ENCODE results near the gene MOGAT1.

GRCh38 chr2:222711315-222711940, 40.0 kb downstream of the MOGAT1 start:
- TF ChIP-seq, protein P1, sequence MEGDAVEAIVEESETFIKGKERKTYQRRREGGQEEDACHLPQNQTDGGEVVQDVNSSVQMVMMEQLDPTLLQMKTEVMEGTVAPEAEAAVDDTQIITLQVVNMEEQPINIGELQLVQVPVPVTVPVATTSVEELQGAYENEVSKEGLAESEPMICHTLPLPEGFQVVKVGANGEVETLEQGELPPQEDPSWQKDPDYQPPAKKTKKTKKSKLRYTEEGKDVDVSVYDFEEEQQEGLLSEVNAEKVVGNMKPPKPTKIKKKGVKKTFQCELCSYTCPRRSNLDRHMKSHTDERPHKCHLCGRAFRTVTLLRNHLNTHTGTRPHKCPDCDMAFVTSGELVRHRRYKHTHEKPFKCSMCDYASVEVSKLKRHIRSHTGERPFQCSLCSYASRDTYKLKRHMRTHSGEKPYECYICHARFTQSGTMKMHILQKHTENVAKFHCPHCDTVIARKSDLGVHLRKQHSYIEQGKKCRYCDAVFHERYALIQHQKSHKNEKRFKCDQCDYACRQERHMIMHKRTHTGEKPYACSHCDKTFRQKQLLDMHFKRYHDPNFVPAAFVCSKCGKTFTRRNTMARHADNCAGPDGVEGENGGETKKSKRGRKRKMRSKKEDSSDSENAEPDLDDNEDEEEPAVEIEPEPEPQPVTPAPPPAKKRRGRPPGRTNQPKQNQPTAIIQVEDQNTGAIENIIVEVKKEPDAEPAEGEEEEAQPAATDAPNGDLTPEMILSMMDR (IDR thresholded peaks at IDR 0.05), result no peak
- TF ChIP-seq ZFX (IDR thresholded peaks at IDR 0.05; ENCODE audit: borderline replicate concordance), result no peak

Measured in 22Rv1 (cell line).